ENCODE results near the gene MEIS2. TPM values are rescaled to one million over a fixed set of nuclear protein-coding genes. Genes with fewer than 3 reads are reported as not detected.

MEIS2 gene
- total RNA-seq, 1 experiment from 2014 or later: 9.3 TPM

DNA sequence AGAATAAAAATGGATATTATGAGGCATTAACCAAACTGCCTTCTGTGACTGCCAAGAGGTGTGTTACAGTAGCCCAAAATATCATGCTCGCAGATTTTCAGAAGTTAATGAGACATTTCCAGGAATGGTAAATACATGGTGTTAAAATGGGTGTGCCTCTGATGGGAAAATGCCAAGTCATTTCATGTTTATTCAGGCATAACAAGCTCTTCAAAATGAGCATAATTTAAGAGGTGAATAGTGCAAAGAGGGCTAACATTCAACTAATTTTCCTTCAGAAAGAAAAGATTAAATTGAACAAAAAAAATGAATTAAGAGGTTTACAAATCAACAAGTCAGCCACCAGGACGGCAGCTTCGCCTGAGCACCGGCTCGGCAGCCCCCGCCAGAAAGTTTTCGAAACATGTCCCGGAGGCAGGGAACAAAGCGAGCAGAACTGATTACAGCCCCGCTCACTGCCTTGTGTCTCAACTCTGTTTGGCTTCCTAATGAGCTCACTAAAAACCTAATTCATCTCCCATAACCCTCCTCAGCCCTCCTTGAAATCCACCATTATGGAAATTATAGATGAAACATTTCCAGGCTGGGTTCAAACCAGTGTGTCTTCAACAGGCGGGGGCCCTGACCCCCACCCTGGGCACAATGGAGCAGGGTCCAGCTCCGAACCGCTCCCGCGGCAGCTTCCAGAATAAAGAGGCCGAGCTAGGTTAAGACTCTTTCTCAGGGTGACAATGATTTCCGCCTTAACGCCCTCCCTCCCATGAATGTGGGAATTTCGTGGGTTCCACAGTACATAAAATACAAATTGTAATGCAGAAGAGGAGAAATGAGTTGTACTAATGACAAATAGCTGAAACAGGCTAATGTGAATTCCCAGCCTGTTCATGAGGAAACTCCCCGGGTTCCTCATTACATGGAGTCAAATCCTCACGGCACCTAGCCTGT is 43.9 kb downstream of the MEIS2 start:
- Histone ChIP-seq H3K27ac (ENCODE audit: low read depth, low read length, poor library complexity, severe bottlenecking) (no peak overlapping the region), H3K9me3 (ENCODE audit: low read depth, low read length, poor library complexity, severe bottlenecking) (no peaks in the 10 kb centered on the region), H3K27me3 (replicated peaks; ENCODE audit: insufficient read depth, low read depth, low read length, poor library complexity) (no peaks in the 10 kb centered on the region), H3K36me3 (ENCODE audit: insufficient read depth, low read length, poor library complexity, severe bottlenecking) (no peaks in the 10 kb centered on the region), H3K4me3 (ENCODE audit: low read depth, low read length, poor library complexity, severe bottlenecking) (no peak overlapping the region), H3K4me1 (ENCODE audit: insufficient read depth, low read length, poor library complexity, severe bottlenecking) (peaks cover 10% of the 10 kb centered on the region)
- POLR2A ChIA-PET (ENCODE audit: low non-redundant PET): no interaction called here
- TF ChIP-seq EZH2 (IDR thresholded peaks at IDR 0.05; ENCODE audit: borderline replicate concordance, low read depth, low read length, poor library complexity, severe bottlenecking): no peak
- TF ChIP-seq, protein P1, sequence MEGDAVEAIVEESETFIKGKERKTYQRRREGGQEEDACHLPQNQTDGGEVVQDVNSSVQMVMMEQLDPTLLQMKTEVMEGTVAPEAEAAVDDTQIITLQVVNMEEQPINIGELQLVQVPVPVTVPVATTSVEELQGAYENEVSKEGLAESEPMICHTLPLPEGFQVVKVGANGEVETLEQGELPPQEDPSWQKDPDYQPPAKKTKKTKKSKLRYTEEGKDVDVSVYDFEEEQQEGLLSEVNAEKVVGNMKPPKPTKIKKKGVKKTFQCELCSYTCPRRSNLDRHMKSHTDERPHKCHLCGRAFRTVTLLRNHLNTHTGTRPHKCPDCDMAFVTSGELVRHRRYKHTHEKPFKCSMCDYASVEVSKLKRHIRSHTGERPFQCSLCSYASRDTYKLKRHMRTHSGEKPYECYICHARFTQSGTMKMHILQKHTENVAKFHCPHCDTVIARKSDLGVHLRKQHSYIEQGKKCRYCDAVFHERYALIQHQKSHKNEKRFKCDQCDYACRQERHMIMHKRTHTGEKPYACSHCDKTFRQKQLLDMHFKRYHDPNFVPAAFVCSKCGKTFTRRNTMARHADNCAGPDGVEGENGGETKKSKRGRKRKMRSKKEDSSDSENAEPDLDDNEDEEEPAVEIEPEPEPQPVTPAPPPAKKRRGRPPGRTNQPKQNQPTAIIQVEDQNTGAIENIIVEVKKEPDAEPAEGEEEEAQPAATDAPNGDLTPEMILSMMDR (conservative IDR thresholded peaks at IDR 0.05; ENCODE audit: low read depth, low read length): no peak
- BruUV-seq (replicated peaks): no TSS peak
- intact Hi-C loops (cut with micrococcal nuclease; ENCODE audit: unreplicated experiment): no loop called here
- DNase-seq (ENCODE audit: low spot score): peak; percentile 6
- CTCF ChIA-PET: no interaction called here

DNA sequence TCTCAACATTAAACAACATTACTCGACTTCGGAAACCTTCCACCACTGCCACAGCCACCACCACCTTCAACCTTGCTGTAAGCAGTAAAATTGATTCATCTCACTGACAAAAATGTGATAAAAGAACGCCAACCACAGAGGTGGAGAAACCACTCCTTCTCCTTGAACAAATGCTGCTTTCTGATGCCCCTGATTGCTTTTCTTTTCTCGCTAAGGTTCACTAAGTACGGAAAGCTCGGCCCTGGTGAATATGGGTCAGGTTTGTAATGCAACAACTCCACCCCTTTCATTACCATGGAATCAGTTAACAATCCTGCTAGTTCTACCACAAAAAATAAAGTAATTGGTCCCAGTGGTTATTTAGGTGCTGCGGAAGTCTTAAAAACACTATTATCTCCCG is 44.9 kb downstream of the MEIS2 start:
- intact Hi-C loops (cut with micrococcal nuclease; ENCODE audit: unreplicated experiment): no loop called here
- H3K4me3 ChIP-seq (ENCODE audit: low read depth, low read length, poor library complexity, severe bottlenecking): no peak overlapping the region
- H3K27ac ChIP-seq (ENCODE audit: low read depth, low read length, poor library complexity, severe bottlenecking): no peak overlapping the region
- no peak for TF ChIP-seq EZH2 (IDR thresholded peaks at IDR 0.05; ENCODE audit: borderline replicate concordance, low read depth, low read length, poor library complexity, severe bottlenecking)
- TF ChIP-seq, protein P1 (conservative IDR thresholded peaks at IDR 0.05; ENCODE audit: low read depth, low read length): no peak
- no peak for DNase-seq (ENCODE audit: low spot score)
- ChIA-PET POLR2A (ENCODE audit: low non-redundant PET) (no interaction called here), CTCF (no interaction called here)
- no peaks in the 10 kb centered on the region for H3K9me3 ChIP-seq (ENCODE audit: low read depth, low read length, poor library complexity, severe bottlenecking)
- no TSS peak for BruUV-seq (replicated peaks)
- H3K27me3 ChIP-seq (replicated peaks; ENCODE audit: insufficient read depth, low read depth, low read length, poor library complexity): no peaks in the 10 kb centered on the region
- peaks cover 10% of the 10 kb centered on the region for H3K4me1 ChIP-seq (ENCODE audit: insufficient read depth, low read length, poor library complexity, severe bottlenecking)
- no peaks in the 10 kb centered on the region for H3K36me3 ChIP-seq (ENCODE audit: insufficient read depth, low read length, poor library complexity, severe bottlenecking)

DNA sequence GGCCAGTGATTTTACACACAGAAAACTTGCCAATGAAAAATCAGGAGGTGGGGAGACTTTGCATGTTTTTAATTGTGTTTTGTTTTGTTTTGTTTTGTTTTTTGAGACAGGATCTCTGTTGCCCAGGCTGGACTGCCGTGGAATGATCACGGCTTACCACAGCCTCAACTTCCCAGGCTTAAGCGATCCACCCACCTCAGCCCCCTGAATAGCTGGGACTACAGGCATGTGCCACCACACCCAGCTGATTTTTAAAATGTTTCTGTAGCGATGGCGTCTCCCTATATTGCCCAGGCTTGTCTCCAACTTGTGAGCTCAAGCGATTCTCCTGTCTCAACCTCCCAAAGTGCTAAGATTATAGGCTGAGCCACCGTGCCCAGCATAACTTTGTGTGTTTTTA is 46.0 kb downstream of the MEIS2 start:
- Histone ChIP-seq H3K4me1 (ENCODE audit: insufficient read depth, low read length, poor library complexity, severe bottlenecking) (peaks cover 10% of the 10 kb centered on the region), H3K9me3 (ENCODE audit: low read depth, low read length, poor library complexity, severe bottlenecking) (no peaks in the 10 kb centered on the region), H3K36me3 (ENCODE audit: insufficient read depth, low read length, poor library complexity, severe bottlenecking) (no peaks in the 10 kb centered on the region), H3K27ac (ENCODE audit: low read depth, low read length, poor library complexity, severe bottlenecking) (no peak overlapping the region), H3K27me3 (replicated peaks; ENCODE audit: insufficient read depth, low read depth, low read length, poor library complexity) (no peaks in the 10 kb centered on the region), H3K4me3 (ENCODE audit: low read depth, low read length, poor library complexity, severe bottlenecking) (no peak overlapping the region)
- no TSS peak for BruUV-seq (replicated peaks)
- TF ChIP-seq, protein P1 (conservative IDR thresholded peaks at IDR 0.05; ENCODE audit: low read depth, low read length): no peak
- TF ChIP-seq EZH2 (IDR thresholded peaks at IDR 0.05; ENCODE audit: borderline replicate concordance, low read depth, low read length, poor library complexity, severe bottlenecking): no peak
- CTCF ChIA-PET: no interaction called here
- DNase-seq (ENCODE audit: low spot score): no peak
- intact Hi-C loops (cut with micrococcal nuclease; ENCODE audit: unreplicated experiment): no loop called here
- POLR2A ChIA-PET (ENCODE audit: low non-redundant PET): no interaction called here

Measured in A673 (cell line).